Activated B cell treated with CpG ODN at 0.5 μM for 24 hours (primary cell): Measurements from ENCODE around the gene BTBD1. TPM values are rescaled to one million over a fixed set of nuclear protein-coding genes. Genes with fewer than 3 reads are reported as not detected.
A peak's percentile ranks its signal among the peaks of the same experiment; 100 is the strongest.

Experiments
- ATAC-seq: fragments of 200-7000 bp; cut with Tn5 transposase; one replicate; pipeline ENCODE4 v1.10.0; 2021; ENCODE audit warnings: low read depth, mild to moderate bottlenecking, moderate library complexity
- CTCF ChIA-PET: fragments of 350-600 bp; sonication (Branson Sonifier 250); formaldehyde crosslinking; loops from one replicate; lab custom pipeline; 2021; ENCODE audit warnings: antibody characterized with exemption; lab: Charles Lee
- POLR2A ChIA-PET: fragments of 350-600 bp; sonication (Branson Sonifier 250); formaldehyde crosslinking; loops from one replicate; lab custom pipeline; 2021; ENCODE audit warnings: antibody characterized with exemption; lab: Charles Lee
- DNase-seq: peaks from one replicate; pipeline ENCODE4 v3.0.0; 2022
- H3K27ac Mint-ChIP-seq: one replicate; pipeline ENCODE4 v1.8.0; 2020; ENCODE audit warnings: mixed read lengths
- H3K27me3 Mint-ChIP-seq: one replicate; pipeline ENCODE4 v1.8.0; 2021; ENCODE audit warnings: mixed read lengths
- H3K36me3 Mint-ChIP-seq: one replicate; pipeline ENCODE4 v1.8.0; 2021; ENCODE audit warnings: low read depth, mixed read lengths
- H3K4me1 Mint-ChIP-seq: one replicate; pipeline ENCODE4 v1.8.0; 2021; ENCODE audit warnings: mixed read lengths
- H3K4me3 Mint-ChIP-seq: one replicate; pipeline ENCODE4 v1.8.0; 2020; ENCODE audit warnings: mild to moderate bottlenecking, mixed read lengths
- H3K9me3 Mint-ChIP-seq: one replicate; pipeline ENCODE4 v1.8.0; 2020; ENCODE audit warnings: mixed read lengths
- CTCF ChIP-seq: fragments of 200-600 bp; IDR thresholded peaks from one replicate; pipeline ENCODE4 v1.8.0; 2022; ENCODE audit warnings: antibody characterized with exemption, mild to moderate bottlenecking
- intact Hi-C: fragments of 100-400 bp; cut with micrococcal nuclease; formaldehyde crosslinking; loops from one replicate; pipeline ENCODE4 v1.15.1; 2024
- total RNA-seq: library from RNA; stranded (reverse); gene quantifications from 2 replicates; pipeline ENCODE4 v1.2.3, GENCODE V29; 2022

The BTBD1 gene
- total RNA-seq, 1 donor from 2014 or later: 54.2 TPM

GRCh38 chr15:83109532-83109931, 42.5 kb upstream of the BTBD1 start:
- DNase-seq: no peak
- Mint-ChIP-seq H3K36me3 (no peaks in the 10 kb centered on the region), H3K9me3 (no peaks in the 10 kb centered on the region), H3K27me3 (peaks cover 12% of the 10 kb centered on the region), H3K4me3 (no peak overlapping the region), H3K4me1 (peaks cover 20% of the 10 kb centered on the region), H3K27ac (no peak overlapping the region)
- intact Hi-C loops: loop anchor here (2.0 to 5.0 kb wide), 3 partner anchors 17 to 97 kb away; partner anchors contain the start of gene C15orf40
- TF ChIP-seq CTCF: no peak
- ChIA-PET CTCF (no interaction called here), POLR2A (interaction anchor here (3.2 kb wide), 1 partner anchor 42 kb away, joined by 22 read pairs; the partner anchor contains the start of gene BTBD1)
- ATAC-seq: no peak

GRCh38 chr15:83108266-83109219, 41.5 kb upstream of the BTBD1 start:
- Mint-ChIP-seq H3K36me3 (no peaks in the 10 kb centered on the region), H3K4me3 (peak overlapping the region; percentile 87), H3K9me3 (no peaks in the 10 kb centered on the region), H3K27ac (peak overlapping the region; percentile 65), H3K4me1 (peaks cover 20% of the 10 kb centered on the region), H3K27me3 (peaks cover 21% of the 10 kb centered on the region)
- ATAC-seq: peak; percentile 85
- peak; percentile 26 for DNase-seq
- TF ChIP-seq CTCF: no peak
- CTCF ChIA-PET: no interaction called here
- POLR2A ChIA-PET: interaction anchor here (0.9 to 3.2 kb wide), 3 partner anchors 41 to 569 kb away, joined by 3 to 22 read pairs (median 4); partner anchors contain the start of genes BTBD1, C15orf40 and RPS17
- intact Hi-C loops: loop anchor here (2.0 to 5.0 kb wide), 3 partner anchors 16 to 96 kb away; partner anchors contain the start of gene C15orf40

GRCh38 chr15:83107841-83108181, 40.8 kb upstream of the BTBD1 start:
- ChIA-PET POLR2A (interaction anchor here (3.2 kb wide), 1 partner anchor 40 kb away, joined by 22 read pairs; the partner anchor contains the start of gene BTBD1), CTCF (interaction anchor here (0.6 kb wide), 1 partner anchor 145 kb away, joined by 4 read pairs; no protein-coding TSS in a partner anchor)
- intact Hi-C loops: loop anchor here (2.0 to 5.0 kb wide), 3 partner anchors 15 to 96 kb away; partner anchors contain the start of gene C15orf40
- Mint-ChIP-seq H3K27me3 (peaks cover 21% of the 10 kb centered on the region), H3K4me3 (peak overlapping the region; percentile 87), H3K27ac (peak overlapping the region; percentile 65), H3K4me1 (peaks cover 20% of the 10 kb centered on the region), H3K36me3 (no peaks in the 10 kb centered on the region), H3K9me3 (no peaks in the 10 kb centered on the region)
- ATAC-seq (no peak), DNase-seq (peak; percentile 18)
- TF ChIP-seq CTCF: no peak

GRCh38 chr15:83106994-83107840, 40.2 kb upstream of the BTBD1 start, which contains the start of gene TM6SF1:
Gene TM6SF1, plus strand, starts transcription at chr15:83107645. Its CDS starts 36 bp downstream, at chr15:83107681.
- peak within 1 kb of the TSS; percentile 87 for H3K4me3 Mint-ChIP-seq
- peak within 1 kb of the TSS; percentile 65 for H3K27ac Mint-ChIP-seq
- intact Hi-C loops: loop anchor here (5.0 kb wide), 2 partner anchors 45 to 95 kb away; partner anchors contain the start of gene C15orf40
- no peaks in the 10 kb centered on the region for H3K9me3 Mint-ChIP-seq
- CTCF ChIA-PET: interaction anchor here (0.6 kb wide), 1 partner anchor 144 kb away, joined by 4 read pairs; no protein-coding TSS in a partner anchor
- H3K27me3 Mint-ChIP-seq: peaks cover 22% of the 10 kb centered on the region
- H3K36me3 Mint-ChIP-seq: no peaks in the 10 kb centered on the region
- ATAC-seq (peak; percentile 36), DNase-seq (peak; percentile 40)
- no peak for TF ChIP-seq CTCF
- POLR2A ChIA-PET: interaction anchor here (3.2 kb wide), 1 partner anchor 39 kb away, joined by 22 read pairs; the partner anchor contains the start of gene BTBD1
- peaks cover 20% of the 10 kb centered on the region for H3K4me1 Mint-ChIP-seq
